ENCODE measurements around the gene FGD4.

DNA sequence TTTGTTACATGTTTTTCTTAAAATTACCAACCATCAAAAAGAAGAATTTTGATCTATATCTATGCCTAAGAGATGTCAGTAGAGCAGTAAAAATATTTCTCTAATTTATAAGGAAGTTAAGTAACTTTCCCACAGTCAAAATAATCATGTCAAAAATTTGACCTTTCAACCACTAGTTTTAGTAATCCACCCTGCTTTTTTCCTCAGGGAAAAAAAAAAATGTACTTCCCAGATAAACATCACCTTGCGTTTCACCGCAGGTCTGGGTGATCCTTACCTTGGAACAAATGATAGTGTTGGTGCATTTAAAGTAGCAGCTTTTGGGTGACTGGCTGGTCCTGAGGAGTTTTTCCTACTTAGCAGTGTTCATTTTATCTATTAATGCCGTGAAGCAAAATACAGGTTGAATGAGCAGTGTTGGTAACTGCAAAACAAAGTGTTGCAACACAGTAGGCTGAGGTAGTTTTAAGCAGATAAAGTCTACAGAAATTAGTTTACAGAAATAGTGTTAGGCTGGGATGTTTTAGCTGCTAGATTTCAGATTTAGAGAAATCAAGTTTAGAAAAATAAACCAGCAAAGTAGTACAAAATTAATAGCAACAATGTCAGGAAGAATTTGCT is 142.5 kb downstream of the FGD4 start:
- TF ChIP-seq, protein P1, sequence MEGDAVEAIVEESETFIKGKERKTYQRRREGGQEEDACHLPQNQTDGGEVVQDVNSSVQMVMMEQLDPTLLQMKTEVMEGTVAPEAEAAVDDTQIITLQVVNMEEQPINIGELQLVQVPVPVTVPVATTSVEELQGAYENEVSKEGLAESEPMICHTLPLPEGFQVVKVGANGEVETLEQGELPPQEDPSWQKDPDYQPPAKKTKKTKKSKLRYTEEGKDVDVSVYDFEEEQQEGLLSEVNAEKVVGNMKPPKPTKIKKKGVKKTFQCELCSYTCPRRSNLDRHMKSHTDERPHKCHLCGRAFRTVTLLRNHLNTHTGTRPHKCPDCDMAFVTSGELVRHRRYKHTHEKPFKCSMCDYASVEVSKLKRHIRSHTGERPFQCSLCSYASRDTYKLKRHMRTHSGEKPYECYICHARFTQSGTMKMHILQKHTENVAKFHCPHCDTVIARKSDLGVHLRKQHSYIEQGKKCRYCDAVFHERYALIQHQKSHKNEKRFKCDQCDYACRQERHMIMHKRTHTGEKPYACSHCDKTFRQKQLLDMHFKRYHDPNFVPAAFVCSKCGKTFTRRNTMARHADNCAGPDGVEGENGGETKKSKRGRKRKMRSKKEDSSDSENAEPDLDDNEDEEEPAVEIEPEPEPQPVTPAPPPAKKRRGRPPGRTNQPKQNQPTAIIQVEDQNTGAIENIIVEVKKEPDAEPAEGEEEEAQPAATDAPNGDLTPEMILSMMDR (IDR thresholded peaks at IDR 0.05), result no peak
- TF ChIP-seq POLR2A (IDR thresholded peaks at IDR 0.05), result no peak

All from prostate gland (tissue), 2 donors.